GM21515 (cell line): ENCODE results near the gene RFX3.
"Not testable (repeated sequence)": the region's sequence is repeated elsewhere in the genome, so short reads cannot be mapped to it uniquely, and the experiment has no call there.

ENCODE experiments used
- ATAC-seq: cut with Tn5 transposase; IDR thresholded peaks from one replicate; pipeline ENCODE4 v1.9.1; 2021; ENCODE audit not compliant: unreplicated experiment

Gene RFX3

DNA sequence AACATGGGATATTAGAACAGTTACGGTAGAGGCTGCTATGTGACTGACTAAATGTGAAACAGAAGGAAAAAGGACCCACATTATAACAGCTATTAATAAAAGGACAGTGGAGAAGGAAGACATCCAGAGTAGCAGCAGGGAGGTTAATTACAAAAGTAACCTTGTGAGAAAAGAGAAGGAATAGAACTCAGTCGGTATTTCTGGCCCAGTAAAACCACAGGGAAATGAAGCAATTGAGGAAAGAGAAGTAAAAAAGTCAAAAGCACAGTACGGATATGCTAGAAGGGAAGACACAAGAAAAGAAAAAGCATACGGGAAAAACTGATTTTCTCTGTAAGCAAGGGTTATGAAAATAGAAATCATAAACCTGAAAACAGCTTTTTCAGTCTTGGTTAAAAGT lies 164.7 kb downstream of the RFX3 start:
- ATAC-seq = no peak

DNA sequence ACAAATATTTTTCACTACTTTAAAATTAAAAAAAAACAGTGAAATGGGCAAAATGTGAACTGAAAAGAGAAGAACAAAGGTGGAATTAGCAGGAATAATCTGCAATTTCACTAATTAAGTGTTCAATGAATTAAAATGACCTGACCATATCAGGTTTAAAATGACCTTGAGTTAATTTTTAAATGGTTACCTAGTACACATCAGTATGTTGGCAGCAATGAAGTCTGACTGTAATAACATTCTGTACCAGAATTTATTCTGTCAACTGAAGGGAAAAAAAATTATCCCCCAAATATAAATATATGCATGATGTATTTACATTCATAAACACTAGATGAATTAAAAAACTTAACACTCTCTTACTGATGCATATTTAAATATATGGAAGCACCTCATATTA lies 165.6 kb downstream of the RFX3 start:
- ATAC-seq = no peak

DNA sequence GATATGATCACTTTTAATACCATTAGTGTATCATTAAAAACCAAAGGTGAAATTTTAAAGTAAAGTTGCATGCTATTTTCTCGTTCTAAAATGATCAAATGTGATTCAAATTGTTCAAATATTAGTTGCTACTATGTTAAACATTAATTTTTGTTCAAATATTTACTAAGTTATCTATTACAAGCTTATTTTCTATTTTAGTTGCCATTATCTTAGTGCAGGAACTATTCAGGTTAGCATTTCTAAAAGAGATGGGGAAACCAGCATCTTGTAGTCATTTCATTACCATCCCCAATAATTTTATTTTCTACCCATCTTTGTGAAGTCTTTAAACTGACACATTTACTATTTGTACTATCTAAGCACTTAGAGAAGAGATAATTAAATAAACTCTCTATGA lies 166.0 kb downstream of the RFX3 start:
- ATAC-seq = no peak

DNA sequence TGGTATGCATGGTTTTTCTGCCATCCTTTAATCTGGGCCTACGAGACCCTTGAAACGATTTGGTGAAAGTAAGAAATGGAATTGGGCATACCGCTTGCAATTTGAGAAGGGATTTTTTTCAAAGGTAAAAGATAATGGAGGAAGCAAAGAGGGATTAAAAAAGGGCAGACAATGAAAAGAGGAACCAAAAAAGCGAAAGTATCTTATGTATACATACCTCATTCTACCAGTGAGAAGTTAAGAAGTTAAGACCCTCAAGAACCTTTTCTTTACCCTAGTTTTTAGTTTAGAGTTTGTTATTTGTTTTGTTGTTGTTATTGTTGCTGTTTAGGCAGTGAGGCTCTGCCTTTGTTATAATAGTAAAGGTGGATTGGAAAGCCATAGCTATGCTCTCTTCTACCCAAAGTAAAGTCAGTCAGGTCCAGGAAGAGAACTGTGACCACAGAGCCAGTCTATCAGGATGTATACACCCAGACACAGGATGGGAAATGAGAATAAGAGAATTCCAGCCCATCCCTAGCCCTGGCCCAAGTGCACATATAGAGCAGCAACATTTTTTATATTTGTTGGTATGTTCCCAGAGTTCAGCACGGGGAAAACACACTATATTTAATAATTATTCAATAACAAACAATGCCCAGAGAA lies 166.6 kb downstream of the RFX3 start:
- no peak for ATAC-seq

DNA sequence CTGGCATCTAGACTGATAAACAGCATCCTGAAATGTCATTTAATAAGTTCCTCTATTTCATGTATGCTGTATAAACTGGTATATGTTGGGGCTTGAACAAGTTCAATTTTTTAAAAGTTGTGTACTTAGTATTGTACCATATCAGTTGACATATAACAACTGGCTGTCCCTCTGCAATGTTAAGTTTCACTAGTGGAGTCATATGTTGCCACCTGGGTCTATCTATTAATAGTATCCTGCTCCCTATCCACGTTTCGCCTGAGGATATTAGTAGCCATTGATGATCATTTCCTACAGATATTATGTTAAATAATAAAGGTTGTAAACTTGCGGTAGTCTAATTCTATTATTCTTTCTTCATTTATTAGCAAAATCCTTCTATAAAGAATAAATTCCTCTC lies 177.6 kb downstream of the RFX3 start:
- ATAC-seq = no peak

DNA sequence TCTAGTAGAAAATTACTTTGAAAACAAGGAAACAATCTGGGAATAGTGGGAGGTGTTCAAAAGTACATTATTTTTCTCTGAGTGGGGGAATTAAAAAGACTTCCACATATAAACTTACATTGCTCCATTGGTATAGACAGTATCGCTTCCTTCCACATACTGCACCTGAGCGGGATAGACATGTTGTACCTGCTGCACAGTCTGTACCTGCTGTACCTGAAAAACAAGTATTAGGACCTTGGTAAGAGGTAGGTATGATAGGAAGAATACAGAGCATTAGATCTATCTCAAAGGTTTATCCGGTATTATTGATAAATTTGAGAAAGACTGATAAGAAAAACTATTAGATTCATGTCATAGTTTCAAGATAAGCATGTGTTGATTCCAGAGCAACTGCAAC lies 179.3 kb downstream of the RFX3 start:
- no peak for ATAC-seq

DNA sequence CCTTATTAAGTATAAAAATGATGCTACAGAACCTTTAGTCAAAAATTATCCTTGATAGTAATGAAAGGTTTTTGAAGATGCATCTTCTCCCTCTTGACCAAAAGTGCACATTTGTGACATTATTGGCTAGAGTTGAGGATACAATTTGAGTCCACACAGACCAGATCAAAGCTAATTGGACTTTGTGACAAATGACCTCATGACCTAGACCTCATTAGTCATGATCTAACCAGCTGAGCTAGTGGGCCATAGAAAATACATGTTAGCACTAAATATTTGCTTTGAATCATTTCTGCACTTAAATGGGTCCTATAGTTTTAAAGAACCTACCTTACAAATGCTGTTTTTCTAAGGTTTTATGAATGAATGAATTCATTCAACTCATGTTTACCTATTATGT lies 182.1 kb downstream of the RFX3 start:
- no peak for ATAC-seq

DNA sequence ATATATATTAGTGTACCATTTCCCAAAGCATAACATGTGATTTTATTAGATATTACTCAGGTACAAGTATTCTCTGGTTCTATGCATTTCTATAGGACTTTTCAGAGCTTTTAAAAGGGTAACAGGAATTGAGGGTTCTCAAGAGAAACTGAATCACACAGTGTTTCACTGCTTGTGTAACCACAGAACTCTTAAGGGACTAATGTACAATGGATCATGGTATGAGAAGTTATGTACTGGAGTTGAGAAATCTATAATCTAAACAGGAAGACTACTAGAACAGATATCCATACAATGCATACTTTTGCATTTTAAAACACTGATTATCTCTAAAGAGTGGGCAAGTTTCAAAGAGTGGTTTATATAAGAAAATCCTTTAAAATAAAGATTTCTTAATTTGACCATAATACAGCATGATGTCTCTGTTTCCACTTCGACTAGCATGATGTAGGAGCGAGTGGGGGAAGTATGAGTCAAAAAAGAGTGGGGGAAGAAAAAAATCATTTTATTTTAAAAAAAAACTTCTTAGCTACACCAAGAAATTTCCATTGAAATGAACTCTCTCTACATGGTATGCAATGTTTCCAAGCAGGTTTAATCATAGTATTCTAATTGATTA lies 183.5 kb downstream of the RFX3 start:
- ATAC-seq = no peak

DNA sequence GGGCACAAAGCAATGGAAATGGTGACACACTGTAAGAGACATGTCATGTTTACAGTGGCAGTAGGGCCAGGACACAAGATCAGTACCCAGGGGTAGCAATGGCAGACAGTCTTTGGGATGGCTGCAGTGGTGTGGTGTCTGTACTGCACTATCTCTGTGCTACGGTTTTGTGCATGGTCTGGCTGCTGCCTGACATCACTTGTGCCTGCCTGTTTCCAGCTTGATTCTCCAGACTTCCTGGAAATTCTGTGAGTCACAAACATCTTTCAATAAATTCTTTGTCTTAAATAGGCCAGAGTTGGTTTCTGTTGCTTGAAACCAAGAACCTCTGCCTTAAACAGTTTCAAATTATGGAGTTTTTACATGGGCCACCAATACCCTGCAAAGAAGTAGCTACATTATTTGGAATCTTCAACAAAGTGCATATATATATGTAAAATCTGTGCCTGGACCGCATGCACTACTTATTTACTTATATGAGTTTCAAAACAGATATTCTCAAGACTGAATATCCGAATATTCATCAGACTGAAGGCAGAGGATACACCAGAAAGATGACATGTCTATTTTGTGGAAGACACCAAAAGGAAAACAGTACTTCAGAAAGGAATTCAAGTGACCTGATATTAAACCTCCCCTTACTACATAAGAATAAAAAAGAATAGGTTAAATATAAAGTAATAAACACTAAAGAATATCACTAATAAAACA lies 188.1 kb downstream of the RFX3 start:
- ATAC-seq = no peak

DNA sequence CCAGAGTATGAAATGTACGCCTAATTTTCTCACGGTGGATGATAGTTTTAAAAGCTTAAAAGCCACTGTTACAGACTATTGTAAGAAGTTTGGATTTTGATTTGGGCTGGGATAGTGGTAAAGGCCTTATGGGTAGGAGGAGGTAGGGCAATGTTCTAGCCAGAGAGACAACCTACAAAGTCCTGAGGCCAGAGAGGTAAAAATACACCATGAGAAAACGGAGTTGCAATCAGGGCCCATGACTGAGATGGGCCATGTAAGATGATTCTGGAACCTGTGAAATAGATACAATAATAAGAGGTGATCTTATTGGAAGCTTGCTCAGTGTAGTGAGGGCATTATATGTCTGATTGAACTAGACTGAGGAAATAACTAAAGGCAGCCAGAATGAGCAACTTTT lies 188.8 kb downstream of the RFX3 start:
- no peak for ATAC-seq

DNA sequence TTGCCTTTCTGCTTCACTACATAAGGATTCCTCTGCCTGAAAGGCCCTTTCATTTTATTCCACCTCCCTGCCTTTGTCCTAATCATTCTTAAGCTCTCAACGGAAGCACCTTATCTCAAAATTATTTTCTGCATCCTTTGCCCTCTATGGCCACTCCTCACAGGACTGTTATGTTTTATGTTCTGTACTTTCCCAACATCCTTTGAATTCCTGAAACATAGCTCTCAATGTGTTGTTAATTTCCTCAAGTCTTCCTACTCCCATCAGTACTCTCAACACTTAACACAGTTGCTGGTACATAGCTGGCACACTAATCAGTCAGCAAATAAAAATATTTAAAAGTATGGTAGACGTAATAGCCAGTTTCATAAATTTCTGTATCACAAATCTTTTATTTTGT lies 193.0 kb downstream of the RFX3 start:
- ATAC-seq = no peak

DNA sequence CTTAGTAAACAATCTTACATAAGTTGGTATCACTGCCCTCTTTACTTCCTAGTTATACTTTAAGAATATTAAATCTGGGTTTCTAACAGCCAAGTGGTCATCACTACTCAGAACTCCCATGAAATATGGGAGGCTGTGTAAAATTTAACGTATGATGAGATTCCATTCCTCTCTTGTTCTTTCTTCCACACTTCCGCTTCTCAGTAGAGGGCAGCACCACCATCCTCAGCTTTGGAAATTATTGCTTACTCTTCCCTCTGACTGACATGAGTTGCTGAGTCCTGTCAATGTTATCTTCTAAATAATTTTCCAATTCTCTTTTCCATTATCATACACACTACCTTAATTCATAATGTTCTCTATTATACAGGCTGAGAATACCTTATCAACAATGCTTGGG lies 194.0 kb downstream of the RFX3 start:
- ATAC-seq = no peak

DNA sequence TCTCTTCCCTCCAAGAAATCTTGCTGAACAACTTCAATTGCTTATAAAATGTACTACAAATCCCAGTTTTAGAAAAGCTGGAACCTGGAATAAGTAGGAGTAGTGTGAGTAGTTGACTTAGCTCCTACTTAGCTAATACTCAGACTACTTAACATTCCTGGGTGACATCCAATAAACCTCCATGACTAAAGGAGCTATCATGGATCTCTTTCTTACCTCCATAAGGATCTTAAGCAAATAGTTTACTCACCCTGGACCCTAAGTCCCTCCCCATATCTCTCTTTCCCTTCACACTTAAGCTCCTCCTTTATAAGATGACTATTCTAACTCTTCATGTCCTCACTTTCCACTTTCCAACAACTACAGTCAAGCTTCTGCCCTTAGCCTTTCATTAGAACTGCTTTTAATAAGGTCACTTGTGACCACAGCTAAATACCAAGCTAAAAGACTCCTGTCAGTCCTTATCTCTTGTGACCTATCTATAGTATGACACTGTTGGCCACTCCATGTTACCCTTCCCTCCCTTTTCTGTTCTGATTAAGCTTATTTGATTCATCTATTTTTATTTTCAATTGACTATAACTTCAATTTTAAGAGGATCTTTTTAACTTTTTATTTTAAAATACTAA lies 194.9 kb downstream of the RFX3 start:
- no peak for ATAC-seq

DNA sequence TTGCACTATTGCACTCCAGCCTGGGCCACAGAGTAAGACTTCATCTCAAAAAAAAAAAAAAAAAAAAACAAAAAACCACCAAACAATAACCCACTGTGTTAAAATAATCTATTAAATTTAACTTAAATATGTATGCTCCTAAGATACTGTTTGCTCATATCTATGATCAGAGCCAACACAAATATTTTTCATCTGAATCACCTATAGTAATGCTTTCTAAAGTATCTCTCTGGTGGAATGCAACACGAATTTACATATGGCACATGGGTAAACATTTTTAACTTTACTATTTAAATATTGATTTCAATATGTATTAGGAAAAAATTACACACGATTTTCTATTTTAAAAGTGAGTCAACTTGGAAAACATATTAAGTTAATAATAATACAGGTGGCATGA lies 196.4 kb downstream of the RFX3 start:
- no peak for ATAC-seq

DNA sequence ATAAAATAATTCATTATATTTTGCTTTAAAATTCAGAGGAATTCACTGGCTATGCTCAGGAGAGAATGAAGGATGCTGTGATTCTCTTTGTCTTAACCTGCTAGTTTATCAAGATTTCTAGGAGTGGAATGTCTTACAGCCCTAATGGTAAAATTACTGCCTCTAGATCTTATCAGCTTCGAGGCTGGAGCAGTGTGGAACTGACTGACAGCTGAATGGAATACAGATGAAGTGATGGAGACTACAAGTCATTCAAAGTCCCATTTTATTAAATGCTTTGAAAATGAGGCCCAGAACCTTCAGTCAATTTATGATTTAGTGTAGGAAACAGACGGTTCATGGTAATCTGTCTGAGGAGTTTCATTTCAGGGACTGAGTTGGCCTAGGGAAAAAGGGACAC lies 202.1 kb downstream of the RFX3 start:
- ATAC-seq = no peak

DNA sequence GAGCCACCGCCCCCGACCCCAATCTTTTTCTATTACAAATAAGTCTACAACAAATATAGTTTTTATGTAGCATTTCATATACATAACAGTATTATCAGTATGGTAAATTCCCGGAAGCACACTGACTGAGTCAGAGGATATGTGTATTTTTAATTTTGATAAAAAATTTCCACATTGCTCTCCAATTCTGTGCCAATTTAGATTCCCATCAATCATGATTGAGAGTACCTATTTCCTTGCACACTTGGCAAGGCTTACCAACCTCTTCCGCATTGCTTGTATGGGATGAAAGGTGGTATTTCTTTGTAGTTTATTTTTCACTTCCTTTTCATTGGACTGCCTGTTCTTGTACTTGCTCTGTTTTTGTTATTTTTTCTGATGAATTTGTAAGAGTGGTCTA lies 204.6 kb downstream of the RFX3 start:
- ATAC-seq = no peak

DNA sequence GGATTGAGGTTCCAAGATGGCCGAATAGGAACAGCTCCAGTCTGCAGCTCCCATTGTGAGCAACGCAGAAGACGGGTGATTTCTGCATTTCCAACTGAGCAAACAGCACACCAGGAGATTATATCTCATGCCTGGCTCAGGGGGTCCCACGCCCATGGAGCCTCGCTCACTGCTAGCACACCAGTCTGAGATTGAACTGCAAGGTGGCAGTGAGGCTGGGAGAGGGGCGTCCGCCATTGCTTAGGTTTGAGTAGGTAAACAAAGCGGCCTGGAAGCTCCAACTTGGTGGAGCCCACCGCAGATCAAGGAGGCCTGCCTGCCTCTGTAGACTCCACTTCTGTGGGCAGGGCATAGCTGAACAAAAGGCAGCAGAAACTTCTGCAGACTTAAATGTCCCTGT lies 213.2 kb downstream of the RFX3 start:
- not testable (repeated sequence) for ATAC-seq

DNA sequence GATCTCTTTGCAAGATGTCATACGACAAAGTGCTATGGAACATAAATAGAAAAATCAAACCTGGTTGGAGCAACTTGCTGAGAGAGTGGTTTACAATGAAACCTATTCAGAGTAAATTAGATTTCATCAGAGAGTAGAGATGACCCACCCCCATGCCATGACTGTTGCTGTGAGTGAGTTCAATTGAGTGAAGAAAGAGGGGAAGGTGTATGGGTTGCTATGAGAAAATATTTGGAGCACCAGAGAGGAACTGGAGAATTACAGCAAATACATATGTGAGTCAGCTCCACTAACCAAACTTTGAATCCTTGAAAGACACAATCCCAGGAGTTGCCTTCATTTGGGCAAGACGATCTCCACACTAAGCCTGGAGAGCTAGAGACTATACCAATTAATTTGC lies 217.2 kb downstream of the RFX3 start:
- no peak for ATAC-seq

DNA sequence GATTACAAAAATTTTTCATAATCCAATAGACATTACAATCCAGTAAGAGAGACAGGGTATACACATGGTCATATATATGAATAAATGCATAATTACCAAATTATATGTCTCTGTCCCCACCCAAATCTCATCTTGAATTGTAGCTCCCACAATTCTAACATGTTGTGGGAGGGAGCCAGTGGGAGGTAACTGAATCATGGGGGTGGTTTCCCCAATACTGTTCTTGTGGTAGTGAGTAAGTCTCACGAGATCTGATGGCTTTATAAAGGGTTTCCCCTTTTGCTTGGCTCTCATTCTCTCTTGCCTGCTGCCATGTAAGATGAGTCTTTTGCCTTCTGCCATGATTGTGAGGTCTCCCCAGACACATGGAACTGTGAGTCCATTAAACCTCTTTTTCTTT lies 221.4 kb downstream of the RFX3 start:
- ATAC-seq = not testable (repeated sequence)

DNA sequence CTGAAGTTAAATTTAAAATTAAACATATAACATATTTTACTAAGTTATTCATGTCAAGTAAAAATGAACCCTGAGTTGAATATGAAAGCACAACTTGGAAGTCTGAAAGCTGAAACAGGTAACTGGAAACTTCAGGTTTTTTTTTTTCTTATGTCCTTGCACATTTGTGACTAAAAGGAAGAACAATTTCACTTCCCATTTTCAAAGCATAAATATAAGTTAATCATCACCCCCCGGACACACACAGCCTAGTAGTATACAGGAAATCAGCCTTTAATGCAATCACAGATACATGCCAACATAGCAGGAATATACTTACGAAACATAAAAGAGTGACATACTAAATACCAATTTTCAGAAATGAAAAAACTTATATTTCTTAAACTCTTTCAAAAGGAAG lies 225.9 kb downstream of the RFX3 start:
- peak; percentile 98 for ATAC-seq

DNA sequence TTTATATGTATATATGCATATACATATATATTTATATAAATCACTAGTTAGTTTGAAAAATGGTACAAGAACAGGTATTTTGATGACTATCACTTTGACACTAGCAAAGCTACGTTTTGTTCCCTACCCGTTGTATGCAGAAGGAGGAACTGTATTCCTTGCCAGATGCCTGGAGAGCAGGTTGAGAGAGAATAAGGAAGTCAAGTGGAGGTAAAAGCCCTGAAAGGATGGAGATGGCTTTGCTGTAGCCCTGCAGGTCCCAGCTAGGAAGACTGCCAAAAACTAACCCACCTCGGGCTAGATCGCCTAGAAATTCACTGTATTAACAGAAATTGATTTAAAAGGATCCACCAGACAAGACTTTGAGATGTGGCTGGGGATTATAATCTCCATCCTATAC lies 229.3 kb downstream of the RFX3 start:
- ATAC-seq = no peak

DNA sequence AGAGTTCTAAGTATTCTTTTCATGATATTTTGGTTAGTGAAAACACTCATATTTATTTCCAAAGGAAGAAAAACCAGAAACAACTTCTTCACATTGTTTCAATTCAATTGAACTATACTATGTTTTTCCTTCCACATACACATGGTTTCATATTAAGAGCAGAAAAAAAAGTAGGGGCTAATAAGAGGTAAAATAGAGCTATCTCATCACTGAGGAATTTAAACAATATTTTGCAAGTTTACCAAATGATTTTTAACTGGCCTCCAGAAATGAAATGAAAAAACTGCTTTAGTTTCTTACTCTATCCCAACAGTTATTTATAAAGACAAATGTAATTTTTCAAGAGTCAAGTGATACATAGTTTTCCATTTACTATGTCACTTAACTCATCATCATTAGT lies 233.5 kb downstream of the RFX3 start:
- ATAC-seq = no peak
